KMS-11 (cell line): ENCODE data around the gene SLC25A39.

ENCODE experiments used
- H2AFZ ChIP-seq: fragments of 200-600 bp; sonication (generic); 2 replicates; pipeline ENCODE4 v1.6.1; 2016; ENCODE audit warnings: antibody characterized with exemption, mixed run types, low read depth
- H3K27ac ChIP-seq: fragments of 200-600 bp; sonication (generic); 2 replicates; pipeline ENCODE4 v1.6.1; 2016; ENCODE audit warnings: mild to moderate bottlenecking, mixed run types
- H3K27me3 ChIP-seq: fragments of 200-600 bp; sonication (generic); 2 replicates; pipeline ENCODE4 v1.6.1; 2017; ENCODE audit warnings: mild to moderate bottlenecking, low read depth, mixed run types, moderate library complexity; ENCODE audit not compliant: insufficient read depth
- H3K36me3 ChIP-seq: fragments of 200-600 bp; sonication (generic); 2 replicates; pipeline ENCODE4 v1.6.1; 2017; ENCODE audit warnings: mild to moderate bottlenecking, mixed run types; ENCODE audit not compliant: insufficient read depth
- H3K4me1 ChIP-seq: fragments of 200-600 bp; sonication (generic); 2 replicates; pipeline ENCODE4 v1.6.1; 2016; ENCODE audit warnings: mild to moderate bottlenecking, low read depth, mixed run types; ENCODE audit not compliant: poor library complexity, severe bottlenecking
- H3K4me2 ChIP-seq: fragments of 200-600 bp; sonication (generic); 2 replicates; pipeline ENCODE4 v1.7.0; 2016; ENCODE audit warnings: mild to moderate bottlenecking, mixed run types
- H3K4me3 ChIP-seq: fragments of 200-600 bp; sonication (generic); IDR thresholded peaks from 2 replicates; pipeline ENCODE4 v1.6.1; 2017; ENCODE audit warnings: low read depth, low read length, mixed read lengths; ENCODE audit not compliant: insufficient read depth
- H3K79me2 ChIP-seq: fragments of 200-600 bp; sonication (generic); 2 replicates; pipeline ENCODE4 v1.6.1; 2016; ENCODE audit warnings: low read depth, mixed run types; ENCODE audit not compliant: insufficient read depth
- H3K9ac ChIP-seq: fragments of 200-600 bp; sonication (generic); 2 replicates; pipeline ENCODE4 v1.6.1; 2016; ENCODE audit warnings: mild to moderate bottlenecking, mixed run types
- H4K20me1 ChIP-seq: fragments of 200-600 bp; sonication (generic); 2 replicates; pipeline ENCODE4 v1.6.1; 2016; ENCODE audit warnings: mild to moderate bottlenecking, mixed run types; ENCODE audit not compliant: insufficient read depth
- CTCF ChIP-seq: fragments of 200-600 bp; sonication (generic); conservative IDR thresholded peaks from 2 replicates; pipeline ENCODE4 v1.6.1; 2017; ENCODE audit warnings: low read depth, mild to moderate bottlenecking, antibody characterized with exemption, low read length, moderate library complexity, mixed read lengths

The SLC25A39 gene

GRCh38 chr17:44355642-44356099, 31.0 kb upstream of the SLC25A39 start:
- no peak overlapping the region for H3K4me2 ChIP-seq

GRCh38 chr17:44354582-44355561, 30.2 kb upstream of the SLC25A39 start:
- Histone ChIP-seq H3K36me3 (no peaks in the 10 kb centered on the region), H3K4me1 (peaks cover 6% of the 10 kb centered on the region), H3K27ac (no peak overlapping the region), H3K9ac (no peak overlapping the region), H2AFZ (no peak overlapping the region), H3K4me2 (no peak overlapping the region), H3K79me2 (no peaks in the 10 kb centered on the region), H4K20me1 (no peaks in the 10 kb centered on the region), H3K4me3 (no peak overlapping the region), H3K27me3 (no peaks in the 10 kb centered on the region)
- no peak for TF ChIP-seq CTCF

More at GRCh38 chr17:44355642-44356099, 31.0 kb upstream of the SLC25A39 start:
- no peak overlapping the region for H3K27ac ChIP-seq
- no peak overlapping the region for H3K9ac ChIP-seq
- no peaks in the 10 kb centered on the region for H3K36me3 ChIP-seq
- no peak overlapping the region for H3K4me3 ChIP-seq
- H3K27me3 ChIP-seq: no peaks in the 10 kb centered on the region
- peaks cover 6% of the 10 kb centered on the region for H3K4me1 ChIP-seq
- no peaks in the 10 kb centered on the region for H3K79me2 ChIP-seq
- no peak for TF ChIP-seq CTCF
- no peak overlapping the region for H2AFZ ChIP-seq
- no peaks in the 10 kb centered on the region for H4K20me1 ChIP-seq

GRCh38 chr17:44353672-44354331, 29.2 kb upstream of the SLC25A39 start:
- peaks cover under 1% of the 10 kb centered on the region for H3K4me1 ChIP-seq
- no peaks in the 10 kb centered on the region for H3K36me3 ChIP-seq
- no peak overlapping the region for H2AFZ ChIP-seq
- no peak overlapping the region for H3K4me2 ChIP-seq
- no peak overlapping the region for H3K27ac ChIP-seq
- TF ChIP-seq CTCF: no peak
- no peak overlapping the region for H3K9ac ChIP-seq
- no peaks in the 10 kb centered on the region for H3K27me3 ChIP-seq
- H3K4me3 ChIP-seq: no peak overlapping the region
- no peaks in the 10 kb centered on the region for H4K20me1 ChIP-seq
- H3K79me2 ChIP-seq: no peaks in the 10 kb centered on the region

GRCh38 chr17:44352828-44353671, 28.4 kb upstream of the SLC25A39 start:
- Histone ChIP-seq H3K4me2 (no peak overlapping the region), H3K27ac (no peak overlapping the region), H3K4me3 (no peak overlapping the region), H3K4me1 (peaks cover 6% of the 10 kb centered on the region), H3K9ac (no peak overlapping the region), H3K79me2 (no peaks in the 10 kb centered on the region), H3K36me3 (no peaks in the 10 kb centered on the region), H4K20me1 (no peaks in the 10 kb centered on the region), H2AFZ (no peak overlapping the region), H3K27me3 (no peaks in the 10 kb centered on the region)
- TF ChIP-seq CTCF: no peak
